Measurements from ENCODE around the gene GALNT10. TPM values are rescaled to one million over a fixed set of nuclear protein-coding genes. Genes with fewer than 3 reads are reported as not detected.

Gene GALNT10
- total RNA-seq, 2 donors from 2014 or later: 11.5 to 19.5 TPM

GRCh38 chr5:154349626-154350264, 159.2 kb downstream of the GALNT10 start:
- Histone ChIP-seq H3K4me1 (no peaks in the 10 kb centered on the region), H3K27me3 (no peaks in the 10 kb centered on the region), H3K9me3 (no peaks in the 10 kb centered on the region), H3K4me3 (no peak overlapping the region), H3K27ac (no peak overlapping the region), H3K36me3 (replicated peaks in 1 of 2; ENCODE audit: insufficient read depth in 1 of 2, low read depth in 2 of 2) (no peaks in the 10 kb centered on the region)
- DNase-seq: no peak
- TF ChIP-seq, protein P1, sequence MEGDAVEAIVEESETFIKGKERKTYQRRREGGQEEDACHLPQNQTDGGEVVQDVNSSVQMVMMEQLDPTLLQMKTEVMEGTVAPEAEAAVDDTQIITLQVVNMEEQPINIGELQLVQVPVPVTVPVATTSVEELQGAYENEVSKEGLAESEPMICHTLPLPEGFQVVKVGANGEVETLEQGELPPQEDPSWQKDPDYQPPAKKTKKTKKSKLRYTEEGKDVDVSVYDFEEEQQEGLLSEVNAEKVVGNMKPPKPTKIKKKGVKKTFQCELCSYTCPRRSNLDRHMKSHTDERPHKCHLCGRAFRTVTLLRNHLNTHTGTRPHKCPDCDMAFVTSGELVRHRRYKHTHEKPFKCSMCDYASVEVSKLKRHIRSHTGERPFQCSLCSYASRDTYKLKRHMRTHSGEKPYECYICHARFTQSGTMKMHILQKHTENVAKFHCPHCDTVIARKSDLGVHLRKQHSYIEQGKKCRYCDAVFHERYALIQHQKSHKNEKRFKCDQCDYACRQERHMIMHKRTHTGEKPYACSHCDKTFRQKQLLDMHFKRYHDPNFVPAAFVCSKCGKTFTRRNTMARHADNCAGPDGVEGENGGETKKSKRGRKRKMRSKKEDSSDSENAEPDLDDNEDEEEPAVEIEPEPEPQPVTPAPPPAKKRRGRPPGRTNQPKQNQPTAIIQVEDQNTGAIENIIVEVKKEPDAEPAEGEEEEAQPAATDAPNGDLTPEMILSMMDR (IDR thresholded peaks at IDR 0.05): no peak
- no peak for TF ChIP-seq POLR2A (IDR thresholded peaks at IDR 0.05)
- no peak for ATAC-seq
- intact Hi-C loops (cut with DNase I): no loop called here
- WGBS, 2 donors: 91 to 94% methylated on average over 5 of the region's 5 CpGs

GRCh38 chr5:154351141-154351540, 160.6 kb downstream of the GALNT10 start:
- Histone ChIP-seq H3K4me1 (no peaks in the 10 kb centered on the region), H3K27me3 (no peaks in the 10 kb centered on the region), H3K27ac (no peak overlapping the region), H3K4me3 (no peak overlapping the region), H3K36me3 (replicated peaks in 1 of 2; ENCODE audit: insufficient read depth in 1 of 2, low read depth in 2 of 2) (no peaks in the 10 kb centered on the region), H3K9me3 (no peaks in the 10 kb centered on the region)
- ATAC-seq: no peak
- DNase-seq: no peak
- TF ChIP-seq POLR2A (IDR thresholded peaks at IDR 0.05): no peak
- TF ChIP-seq, protein P1 (IDR thresholded peaks at IDR 0.05): no peak
- intact Hi-C loops (cut with DNase I): no loop called here

DNA sequence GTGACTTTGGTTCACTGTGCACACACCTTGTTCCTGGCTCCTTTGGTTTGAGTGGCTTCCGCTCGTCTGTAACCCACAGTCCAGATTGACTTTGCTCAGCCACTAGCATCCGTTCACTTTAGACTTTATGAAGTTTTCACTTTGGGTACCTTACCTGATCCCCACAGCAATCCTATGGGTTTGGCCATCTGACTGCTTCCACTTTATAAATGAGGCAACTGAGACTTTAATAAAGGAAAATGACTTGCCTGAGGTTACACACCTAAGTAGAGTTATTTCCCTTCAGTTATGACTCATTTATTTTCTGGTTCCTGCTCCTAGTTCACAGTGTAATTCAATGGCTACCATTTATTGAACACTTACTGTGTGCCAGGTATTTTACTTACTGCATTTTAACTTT, 161.0 kb downstream of the GALNT10 start:
- Histone ChIP-seq H3K27me3 (no peaks in the 10 kb centered on the region), H3K4me1 (no peaks in the 10 kb centered on the region), H3K4me3 (no peak overlapping the region), H3K27ac (no peak overlapping the region), H3K9me3 (no peaks in the 10 kb centered on the region), H3K36me3 (replicated peaks in 1 of 2; ENCODE audit: insufficient read depth in 1 of 2, low read depth in 2 of 2) (no peaks in the 10 kb centered on the region)
- ATAC-seq: no peak
- TF ChIP-seq, protein P1 (IDR thresholded peaks at IDR 0.05): no peak
- TF ChIP-seq POLR2A (IDR thresholded peaks at IDR 0.05): no peak
- intact Hi-C loops (cut with DNase I): no loop called here
- DNase-seq: no peak
- 93 to 100% methylated on average over 3 of the region's 3 CpGs for WGBS, 2 donors

DNA sequence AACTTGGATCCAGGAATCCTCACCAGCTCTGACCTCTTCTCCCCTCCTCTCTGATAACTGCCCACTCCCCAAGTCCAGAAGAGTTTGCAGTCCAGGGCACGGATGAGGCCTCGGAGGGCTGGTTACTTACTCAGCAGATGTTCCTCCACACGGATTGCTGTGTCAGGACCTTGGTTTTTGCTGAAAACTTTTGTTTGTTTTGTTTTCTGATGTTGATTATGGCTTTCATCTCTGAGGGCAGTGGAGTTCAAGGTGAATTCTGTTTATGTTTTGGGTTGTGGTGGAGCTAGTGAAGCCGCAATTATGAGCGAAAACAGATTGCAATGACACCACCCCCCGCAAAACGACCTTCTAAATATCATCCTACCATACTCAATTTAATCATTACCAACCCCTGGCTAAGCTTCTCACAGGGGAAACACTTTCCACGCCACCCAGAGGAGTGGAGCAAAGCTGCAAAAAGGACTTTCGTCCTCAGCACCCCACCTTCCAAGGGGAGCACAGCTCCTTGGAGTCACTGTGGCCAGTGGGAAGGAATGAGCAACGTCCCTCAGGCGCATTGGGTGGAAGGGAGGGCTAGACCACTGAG, 162.5 kb downstream of the GALNT10 start:
- no peak for DNase-seq
- Histone ChIP-seq H3K4me3 (no peak overlapping the region), H3K27ac (no peak overlapping the region), H3K36me3 (replicated peaks in 1 of 2; ENCODE audit: insufficient read depth in 1 of 2, low read depth in 2 of 2) (no peaks in the 10 kb centered on the region), H3K27me3 (no peaks in the 10 kb centered on the region), H3K4me1 (no peaks in the 10 kb centered on the region), H3K9me3 (no peaks in the 10 kb centered on the region)
- ATAC-seq: no peak
- 74 to 78% methylated on average over 11 of the region's 11 CpGs for WGBS, 2 donors
- TF ChIP-seq, protein P1 (IDR thresholded peaks at IDR 0.05): no peak
- no peak for TF ChIP-seq POLR2A (IDR thresholded peaks at IDR 0.05)
- intact Hi-C loops (cut with DNase I): no loop called here

DNA sequence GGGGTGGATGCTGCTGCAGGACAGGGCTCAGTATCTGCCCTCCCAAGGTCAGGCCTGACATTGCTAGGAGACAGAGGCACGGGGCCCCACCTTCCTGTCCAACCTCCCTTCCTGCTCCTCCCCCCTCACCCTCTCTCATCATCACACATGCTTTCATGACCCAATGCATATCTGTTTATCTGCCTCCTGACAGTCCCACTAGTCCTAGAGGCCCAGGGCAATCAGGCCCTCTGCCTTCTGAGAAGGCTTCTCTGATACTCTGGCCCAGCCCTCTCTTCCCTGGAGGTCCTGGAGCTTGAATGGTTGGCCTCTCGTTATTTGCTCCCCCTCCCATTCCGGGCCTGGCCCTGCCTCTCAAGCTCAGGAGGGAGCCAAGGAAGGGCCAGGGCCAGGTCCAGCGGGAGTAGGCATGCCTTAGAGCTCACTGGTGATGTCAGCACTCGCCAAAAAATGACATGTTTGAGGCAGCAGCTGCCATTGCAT, 164.6 kb downstream of the GALNT10 start:
- no peak for ATAC-seq
- intact Hi-C loops (cut with DNase I): no loop called here

More for the DNA sequence above, 164.6 kb downstream of the GALNT10 start:
- 56 to 63% methylated on average over 5 of the region's 5 CpGs for WGBS, 2 donors
- H3K4me3 ChIP-seq: no peak overlapping the region
- no peaks in the 10 kb centered on the region for H3K27me3 ChIP-seq
- peak in 1 of 4 donors; percentile 8 for DNase-seq
- H3K9me3 ChIP-seq: no peaks in the 10 kb centered on the region
- TF ChIP-seq, protein P1 (IDR thresholded peaks at IDR 0.05): no peak
- TF ChIP-seq POLR2A (IDR thresholded peaks at IDR 0.05): no peak
- no peaks in the 10 kb centered on the region for H3K36me3 ChIP-seq (replicated peaks in 1 of 2; ENCODE audit: insufficient read depth in 1 of 2, low read depth in 2 of 2)
- peaks cover 10% of the 10 kb centered on the region for H3K4me1 ChIP-seq
- no peak overlapping the region for H3K27ac ChIP-seq

All from body of pancreas (tissue), 4 donors.